ENCODE measurements around the gene TOM1L1.

Gene TOM1L1

GRCh38 chr17:54996441-54996840, 95.8 kb downstream of the TOM1L1 start:
- DNase-seq = no peak

GRCh38 chr17:55002458-55002857, 101.8 kb downstream of the TOM1L1 start:
- DNase-seq = no peak

GRCh38 chr17:55004484-55004883, 103.8 kb downstream of the TOM1L1 start:
- DNase-seq = no peak

- DNase-seq = peak; percentile 39
Measured at GRCh38 chr17:55005520-55005919, 104.9 kb downstream of the TOM1L1 start.
